Measurements from ENCODE around the gene FTO. TPM values are rescaled to one million over a fixed set of nuclear protein-coding genes. Genes with fewer than 3 reads are reported as not detected.

FTO gene
- total RNA-seq, 4 donors from 2014 or later: 70.9 to 89.7 (median 86.8) TPM

DNA sequence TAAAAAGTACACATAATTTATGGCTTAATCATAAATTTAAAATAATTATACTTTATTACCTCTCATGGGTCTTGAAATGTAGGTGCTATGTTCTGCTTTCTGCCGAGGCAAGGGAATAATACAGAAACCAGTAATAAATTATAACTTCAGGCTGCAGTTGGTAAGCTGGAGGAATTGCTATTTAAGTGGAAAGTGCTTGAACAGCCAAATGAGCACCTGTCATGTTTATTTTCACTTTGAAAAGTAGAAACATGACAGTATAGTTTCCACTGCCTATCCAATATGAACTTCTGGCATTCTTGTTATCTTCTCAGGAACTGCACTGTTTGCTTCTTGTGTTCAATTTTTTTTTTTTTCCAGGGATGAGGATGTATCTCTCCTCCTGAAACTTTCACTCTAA, 146.0 kb downstream of the FTO start:
- no peak for DNase-seq (ENCODE audit: low spot score)
- TF ChIP-seq, protein P1, sequence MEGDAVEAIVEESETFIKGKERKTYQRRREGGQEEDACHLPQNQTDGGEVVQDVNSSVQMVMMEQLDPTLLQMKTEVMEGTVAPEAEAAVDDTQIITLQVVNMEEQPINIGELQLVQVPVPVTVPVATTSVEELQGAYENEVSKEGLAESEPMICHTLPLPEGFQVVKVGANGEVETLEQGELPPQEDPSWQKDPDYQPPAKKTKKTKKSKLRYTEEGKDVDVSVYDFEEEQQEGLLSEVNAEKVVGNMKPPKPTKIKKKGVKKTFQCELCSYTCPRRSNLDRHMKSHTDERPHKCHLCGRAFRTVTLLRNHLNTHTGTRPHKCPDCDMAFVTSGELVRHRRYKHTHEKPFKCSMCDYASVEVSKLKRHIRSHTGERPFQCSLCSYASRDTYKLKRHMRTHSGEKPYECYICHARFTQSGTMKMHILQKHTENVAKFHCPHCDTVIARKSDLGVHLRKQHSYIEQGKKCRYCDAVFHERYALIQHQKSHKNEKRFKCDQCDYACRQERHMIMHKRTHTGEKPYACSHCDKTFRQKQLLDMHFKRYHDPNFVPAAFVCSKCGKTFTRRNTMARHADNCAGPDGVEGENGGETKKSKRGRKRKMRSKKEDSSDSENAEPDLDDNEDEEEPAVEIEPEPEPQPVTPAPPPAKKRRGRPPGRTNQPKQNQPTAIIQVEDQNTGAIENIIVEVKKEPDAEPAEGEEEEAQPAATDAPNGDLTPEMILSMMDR (IDR thresholded peaks at IDR 0.05): no peak
- no peak for ATAC-seq (ENCODE audit: low FRiP score)

DNA sequence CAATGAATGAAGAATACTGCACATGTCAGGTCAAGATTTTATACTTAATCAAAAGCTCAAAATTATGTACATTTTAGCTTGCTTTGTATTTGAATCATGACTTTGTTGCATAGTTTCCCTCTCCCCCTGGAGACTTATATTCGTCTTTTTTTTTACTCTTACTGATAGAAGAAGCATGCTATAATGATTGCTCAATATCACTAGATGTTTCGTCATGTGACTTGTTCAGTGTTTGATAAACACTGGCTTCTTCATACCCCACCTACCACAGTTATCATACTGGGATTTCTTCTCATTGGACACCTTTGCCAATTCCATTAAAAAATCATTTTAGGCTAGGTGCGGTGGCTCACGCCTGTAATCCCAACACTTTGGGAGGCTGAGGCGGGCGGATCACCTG, 148.7 kb downstream of the FTO start:
- TF ChIP-seq, protein P1 (IDR thresholded peaks at IDR 0.05): no peak
- no peak for ATAC-seq (ENCODE audit: low FRiP score)
- no peak for DNase-seq (ENCODE audit: low spot score)

DNA sequence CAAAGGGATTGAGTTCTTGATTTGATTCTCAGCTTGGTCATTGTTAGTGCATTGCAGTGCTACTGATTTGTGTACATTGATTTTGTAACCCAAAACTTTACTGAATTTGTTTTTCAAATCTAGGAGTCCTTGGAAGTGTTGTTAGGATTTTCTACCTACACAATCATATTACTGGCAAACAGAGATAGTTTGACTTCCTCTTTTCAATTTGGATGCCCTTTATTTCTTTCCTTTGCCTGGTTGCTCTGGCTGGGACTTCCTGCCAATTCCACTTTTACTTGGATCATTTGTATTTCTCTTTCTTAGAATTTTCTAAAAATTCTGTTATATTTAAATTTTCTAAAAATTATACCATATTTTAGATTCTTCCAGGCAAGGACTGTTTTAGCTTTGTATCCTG, 151.1 kb downstream of the FTO start:
- TF ChIP-seq, protein P1 (IDR thresholded peaks at IDR 0.05): no peak
- DNase-seq (ENCODE audit: low spot score): no peak
- ATAC-seq (ENCODE audit: low FRiP score): no peak

DNA sequence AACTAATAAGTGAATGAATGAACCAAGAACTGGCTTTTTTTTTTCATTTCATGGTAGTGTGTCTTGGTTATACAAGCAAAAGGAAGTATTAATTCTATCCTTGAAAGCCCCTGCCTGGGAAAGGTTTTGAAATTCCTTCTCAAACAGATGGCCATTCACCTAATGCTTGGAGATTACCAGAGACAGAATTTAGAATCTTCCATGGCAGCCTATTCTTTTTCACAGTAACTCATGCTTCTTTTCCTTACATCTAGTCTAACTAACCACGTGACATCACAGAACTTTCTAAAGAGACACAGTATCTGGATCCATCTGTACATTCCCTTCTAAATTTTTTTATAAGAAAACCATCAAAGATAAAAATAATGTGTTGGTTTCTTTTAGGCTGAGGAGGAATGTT, 151.6 kb downstream of the FTO start:
- ATAC-seq (ENCODE audit: low FRiP score) (no peak), DNase-seq (ENCODE audit: low spot score) (no peak)
- TF ChIP-seq, protein P1 (IDR thresholded peaks at IDR 0.05): no peak

DNA sequence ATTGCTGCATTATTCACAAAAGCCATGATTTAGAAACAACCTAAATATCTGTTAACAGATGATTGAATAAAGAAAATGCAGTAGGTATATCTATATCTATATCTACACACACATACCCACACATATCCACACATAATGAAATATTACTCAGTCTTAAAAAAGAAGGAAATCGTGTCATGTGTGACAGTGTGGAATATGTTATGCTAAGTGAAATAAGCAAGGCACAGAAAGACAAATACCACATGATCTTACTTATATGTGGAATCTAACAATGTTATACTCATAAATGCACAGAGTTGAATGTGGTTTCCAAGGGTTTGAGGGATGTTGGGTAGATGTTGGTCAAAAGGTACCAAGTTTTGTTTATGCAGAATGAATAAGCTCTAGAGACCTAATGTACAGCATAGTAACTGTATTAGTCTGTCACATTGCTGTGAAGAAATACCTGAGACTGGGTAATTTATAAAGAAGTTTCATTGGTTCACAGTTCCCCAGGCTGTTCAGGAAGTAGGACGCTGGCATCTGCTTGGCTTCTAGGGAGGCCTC, 156.1 kb downstream of the FTO start:
- no peak for ATAC-seq (ENCODE audit: low FRiP score)
- no peak for DNase-seq (ENCODE audit: low spot score)
- TF ChIP-seq, protein P1 (IDR thresholded peaks at IDR 0.05): no peak

DNA sequence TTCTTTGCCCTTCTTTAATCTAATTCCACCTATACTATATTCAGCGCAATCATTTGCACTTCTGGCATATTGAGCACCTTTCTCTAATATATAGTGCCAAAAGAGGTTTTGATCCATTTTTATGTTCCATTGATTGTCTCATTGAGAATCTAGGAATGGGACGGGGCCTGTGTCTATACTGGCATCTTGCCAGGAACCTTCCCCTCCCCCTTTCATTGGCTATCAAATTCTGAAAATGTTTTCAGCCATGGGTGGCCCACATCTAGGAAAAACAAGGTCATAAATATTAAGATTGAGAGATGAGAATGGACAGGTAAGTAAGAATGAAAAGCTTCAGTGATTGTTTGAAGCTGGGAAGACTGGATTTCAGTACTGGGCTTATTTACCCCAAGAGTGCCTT, 159.9 kb downstream of the FTO start:
- no peak for DNase-seq (ENCODE audit: low spot score)
- ATAC-seq (ENCODE audit: low FRiP score): no peak
- TF ChIP-seq, protein P1 (IDR thresholded peaks at IDR 0.05): no peak

DNA sequence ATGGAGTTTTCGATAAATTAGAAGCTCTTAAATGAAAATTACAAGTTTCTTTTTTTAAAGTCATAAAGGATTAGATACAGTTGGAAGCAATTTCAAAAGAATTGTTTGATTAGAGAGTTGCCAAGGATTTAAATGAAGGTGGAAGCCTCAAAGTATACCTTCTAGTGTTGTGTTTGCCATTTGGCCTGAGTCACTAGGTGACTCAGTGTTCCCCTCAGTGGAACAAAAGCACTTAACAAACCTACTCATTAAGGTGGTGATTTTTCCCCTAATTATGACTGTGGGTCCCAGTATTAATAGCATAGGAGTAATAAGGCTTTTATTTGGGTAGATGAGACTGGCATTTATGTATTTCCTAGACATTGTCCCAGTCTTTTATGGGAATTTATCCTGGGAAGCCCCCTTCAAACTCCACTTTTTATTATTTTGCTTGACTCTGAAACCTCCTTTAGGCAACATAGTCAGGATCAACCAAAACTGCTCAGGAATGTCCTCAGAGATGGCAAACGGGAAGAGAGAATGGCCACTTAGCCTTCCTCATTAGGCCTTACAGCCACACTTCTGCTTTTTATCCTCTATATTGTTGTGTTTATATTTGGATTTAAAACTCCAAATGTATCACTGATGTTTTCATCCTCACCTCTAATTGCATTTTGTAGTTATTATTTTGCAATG, 161.0 kb downstream of the FTO start:
- no peak for DNase-seq (ENCODE audit: low spot score)
- no peak for ATAC-seq (ENCODE audit: low FRiP score)
- TF ChIP-seq, protein P1 (IDR thresholded peaks at IDR 0.05): no peak

All from omental fat pad (tissue), 4 donors.